ENCODE measurements around the gene SMG6.
A peak's percentile ranks its signal among the peaks of the same experiment; 100 is the strongest.

SMG6 gene

DNA sequence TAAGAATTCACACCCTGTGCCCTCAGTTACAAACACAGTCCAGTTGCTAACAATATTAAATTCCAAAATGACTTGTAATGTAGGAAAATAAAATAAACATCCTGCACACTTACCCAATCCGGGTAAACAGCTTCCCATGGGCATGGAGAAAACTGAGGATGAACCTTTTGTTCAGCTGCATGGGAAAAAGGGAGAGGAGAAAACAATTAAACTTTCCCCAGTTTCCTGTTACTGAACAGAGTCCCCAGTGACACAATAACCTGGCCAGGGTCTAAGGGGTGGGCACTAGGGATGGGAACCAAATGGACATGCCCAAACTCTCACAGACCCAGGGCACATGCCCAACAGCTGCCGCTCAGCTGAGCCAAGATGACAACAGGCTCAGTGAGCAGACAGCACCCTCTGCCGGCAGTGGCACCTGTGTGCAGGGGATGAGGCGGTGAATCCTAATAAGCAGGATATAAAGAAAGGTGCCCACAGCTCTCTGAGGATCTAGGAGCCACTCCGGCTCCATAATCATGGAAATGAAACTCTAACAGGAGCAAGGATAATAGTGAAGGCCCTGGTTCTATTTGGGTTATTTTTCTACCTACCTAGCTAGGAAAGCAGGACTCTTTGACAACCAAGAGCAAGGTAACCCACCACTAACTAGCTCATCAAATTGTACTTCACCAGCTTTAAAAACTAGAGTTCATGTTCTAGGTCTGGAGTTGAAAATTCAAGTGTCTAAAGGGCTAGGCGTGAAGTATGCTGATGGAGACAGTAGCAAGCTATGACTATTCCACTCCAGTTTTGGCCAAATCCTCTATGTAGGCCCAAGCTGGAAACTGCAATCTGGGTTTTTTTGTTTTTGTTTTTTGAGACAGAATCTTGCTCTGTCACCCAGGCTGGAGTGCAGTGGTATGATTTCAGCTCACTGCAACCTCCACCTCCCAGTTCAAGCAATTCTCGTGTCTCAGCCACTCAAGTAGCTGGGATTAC is 58.8 kb downstream of the SMG6 start:
- no peak overlapping the region for H4K8ac ChIP-seq (ENCODE audit: low read depth, low read length)
- H3K14ac ChIP-seq (ENCODE audit: low read length) = no peak overlapping the region
- H3K4me1 ChIP-seq (ENCODE audit: control insufficient read depth in 2 of 2, insufficient read depth in 1 of 2, low read depth in 1 of 2, low read length in 2 of 2) = no peaks in the 10 kb centered on the region
- H3K36me3 ChIP-seq (replicated peaks in 1 of 2; ENCODE audit: control insufficient read depth in 2 of 2, insufficient read depth in 2 of 2, low read length in 2 of 2) = peaks cover 4 to 68% of the 10 kb centered on the region in 2 donors
- H3K4me2 ChIP-seq (ENCODE audit: insufficient read depth, low read length, poor library complexity, severe bottlenecking) = no peak overlapping the region
- H2BK15ac ChIP-seq (ENCODE audit: low read length) = no peak overlapping the region
- H3K27ac ChIP-seq (replicated peaks; ENCODE audit: low read length) = no peak overlapping the region
- no peak overlapping the region for H2AK5ac ChIP-seq (ENCODE audit: low read depth, low read length)
- no peaks in the 10 kb centered on the region for H3K27me3 ChIP-seq (ENCODE audit: control insufficient read depth in 3 of 3, insufficient read depth in 3 of 3, low read depth in 1 of 3, low read length in 3 of 3)
- H3K18ac ChIP-seq (ENCODE audit: low read length) = no peak overlapping the region
- no peak overlapping the region for H3K4ac ChIP-seq (ENCODE audit: low read length)
- H3K4me3 ChIP-seq (ENCODE audit: low read length in 2 of 2) = no peak overlapping the region
- peak; percentile 64 for DNase-seq (ENCODE audit: low spot score)
- H2BK120ac ChIP-seq (ENCODE audit: low read depth, low read length) = no peak overlapping the region
- H3K9ac ChIP-seq (ENCODE audit: low read depth, low read length, poor library complexity) = no peak overlapping the region
- no peaks in the 10 kb centered on the region for H3K79me1 ChIP-seq (ENCODE audit: low read depth, low read length)
- H3K9me3 ChIP-seq (replicated peaks in 1 of 2; ENCODE audit: control insufficient read depth in 2 of 2, insufficient read depth in 1 of 2, low read depth in 1 of 2, low read length in 2 of 2) = no peaks in the 10 kb centered on the region
- H2BK5ac ChIP-seq (ENCODE audit: low read length) = no peak overlapping the region
- no peak overlapping the region for H3K23ac ChIP-seq (ENCODE audit: low read depth, low read length, poor library complexity)
- no CpG with 5 or more reads among the region's 7 CpGs for WGBS, 2 donors (ENCODE audit: extremely low coverage in 2 of 2, insufficient read length in 2 of 2, insufficient replicate concordance in 1 of 2)
- no peak overlapping the region for H4K91ac ChIP-seq (ENCODE audit: low read depth, low read length, poor library complexity)
- no peak overlapping the region for H2AFZ ChIP-seq (ENCODE audit: low read length)
- no peak overlapping the region for H2BK12ac ChIP-seq (ENCODE audit: low read length)

DNA sequence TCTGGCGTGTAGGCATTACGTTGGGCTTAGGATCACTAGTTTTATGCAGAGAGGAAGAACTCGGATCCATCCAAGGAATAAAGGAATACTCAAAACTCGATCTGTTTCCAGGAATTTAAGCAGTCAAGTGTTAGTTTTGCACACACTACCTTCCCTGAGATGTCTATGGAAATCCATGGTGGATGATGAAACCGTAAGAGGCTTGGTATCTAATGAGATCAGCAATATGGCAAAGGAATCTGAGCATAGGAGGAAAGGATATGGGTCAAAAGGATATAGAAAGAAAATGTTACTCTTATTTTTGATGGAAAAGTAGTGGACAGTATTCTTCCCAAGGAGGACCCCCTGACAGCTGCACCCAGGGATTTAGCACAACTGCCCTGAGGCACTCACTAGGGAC is 59.6 kb downstream of the SMG6 start:
- H4K91ac ChIP-seq (ENCODE audit: low read depth, low read length, poor library complexity) = no peak overlapping the region
- H3K79me1 ChIP-seq (ENCODE audit: low read depth, low read length) = no peaks in the 10 kb centered on the region
- no peaks in the 10 kb centered on the region for H3K4me1 ChIP-seq (ENCODE audit: control insufficient read depth in 2 of 2, insufficient read depth in 1 of 2, low read depth in 1 of 2, low read length in 2 of 2)
- H2BK5ac ChIP-seq (ENCODE audit: low read length) = no peak overlapping the region
- no peak overlapping the region for H2AFZ ChIP-seq (ENCODE audit: low read length)
- no peak for DNase-seq (ENCODE audit: low spot score)
- no peak overlapping the region for H3K9ac ChIP-seq (ENCODE audit: low read depth, low read length, poor library complexity)
- H3K4ac ChIP-seq (ENCODE audit: low read length) = no peak overlapping the region
- no peak overlapping the region for H3K4me2 ChIP-seq (ENCODE audit: insufficient read depth, low read length, poor library complexity, severe bottlenecking)
- no peak overlapping the region for H3K23ac ChIP-seq (ENCODE audit: low read depth, low read length, poor library complexity)
- no CpG with 5 or more reads among the region's 5 CpGs for WGBS, 2 donors (ENCODE audit: extremely low coverage in 2 of 2, insufficient read length in 2 of 2, insufficient replicate concordance in 1 of 2)
- no peak overlapping the region for H2BK15ac ChIP-seq (ENCODE audit: low read length)
- H3K9me3 ChIP-seq (replicated peaks in 1 of 2; ENCODE audit: control insufficient read depth in 2 of 2, insufficient read depth in 1 of 2, low read depth in 1 of 2, low read length in 2 of 2) = no peaks in the 10 kb centered on the region
- H3K18ac ChIP-seq (ENCODE audit: low read length) = no peak overlapping the region
- H2BK120ac ChIP-seq (ENCODE audit: low read depth, low read length) = no peak overlapping the region
- H2BK12ac ChIP-seq (ENCODE audit: low read length) = no peak overlapping the region
- H3K14ac ChIP-seq (ENCODE audit: low read length) = no peak overlapping the region
- no peak overlapping the region for H4K8ac ChIP-seq (ENCODE audit: low read depth, low read length)
- no peak overlapping the region for H3K27ac ChIP-seq (replicated peaks; ENCODE audit: low read length)
- no peak overlapping the region for H2AK5ac ChIP-seq (ENCODE audit: low read depth, low read length)
- peaks cover 4 to 67% of the 10 kb centered on the region in 2 donors for H3K36me3 ChIP-seq (replicated peaks in 1 of 2; ENCODE audit: control insufficient read depth in 2 of 2, insufficient read depth in 2 of 2, low read length in 2 of 2)
- H3K27me3 ChIP-seq (ENCODE audit: control insufficient read depth in 3 of 3, insufficient read depth in 3 of 3, low read depth in 1 of 3, low read length in 3 of 3) = no peaks in the 10 kb centered on the region
- no peak overlapping the region for H3K4me3 ChIP-seq (ENCODE audit: low read length in 2 of 2)

GRCh38 chr17:2241823-2242222 is 61.8 kb downstream of the SMG6 start:
- Histone ChIP-seq H2AK5ac (ENCODE audit: low read depth, low read length) (no peak overlapping the region), H3K79me1 (ENCODE audit: low read depth, low read length) (no peaks in the 10 kb centered on the region), H3K9ac (ENCODE audit: low read depth, low read length, poor library complexity) (no peak overlapping the region), H2BK15ac (ENCODE audit: low read length) (no peak overlapping the region), H2AFZ (ENCODE audit: low read length) (no peak overlapping the region), H3K14ac (ENCODE audit: low read length) (no peak overlapping the region), H4K8ac (ENCODE audit: low read depth, low read length) (no peak overlapping the region), H2BK12ac (ENCODE audit: low read length) (no peak overlapping the region), H3K36me3 (replicated peaks in 1 of 2; ENCODE audit: control insufficient read depth in 2 of 2, insufficient read depth in 2 of 2, low read length in 2 of 2) (peaks cover 7 to 78% of the 10 kb centered on the region in 2 donors), H3K4ac (ENCODE audit: low read length) (no peak overlapping the region), H3K23ac (ENCODE audit: low read depth, low read length, poor library complexity) (no peak overlapping the region), H3K4me1 (ENCODE audit: control insufficient read depth in 2 of 2, insufficient read depth in 1 of 2, low read depth in 1 of 2, low read length in 2 of 2) (peaks cover 2 to 6% of the 10 kb centered on the region in 2 donors), H3K27me3 (ENCODE audit: control insufficient read depth in 3 of 3, insufficient read depth in 3 of 3, low read depth in 1 of 3, low read length in 3 of 3) (no peaks in the 10 kb centered on the region), H2BK120ac (ENCODE audit: low read depth, low read length) (no peak overlapping the region), H3K18ac (ENCODE audit: low read length) (no peak overlapping the region), H3K4me3 (ENCODE audit: low read length in 2 of 2) (no peak overlapping the region), H2BK5ac (ENCODE audit: low read length) (no peak overlapping the region), H3K27ac (replicated peaks; ENCODE audit: low read length) (no peak overlapping the region), H4K91ac (ENCODE audit: low read depth, low read length, poor library complexity) (no peak overlapping the region), H3K4me2 (ENCODE audit: insufficient read depth, low read length, poor library complexity, severe bottlenecking) (no peak overlapping the region), H3K9me3 (replicated peaks in 1 of 2; ENCODE audit: control insufficient read depth in 2 of 2, insufficient read depth in 1 of 2, low read depth in 1 of 2, low read length in 2 of 2) (no peaks in the 10 kb centered on the region)
- no peak for DNase-seq (ENCODE audit: low spot score)
- WGBS, 2 donors (ENCODE audit: extremely low coverage in 2 of 2, insufficient read length in 2 of 2, insufficient replicate concordance in 1 of 2) = 100% methylated on average over 1 of the region's 5 CpGs; no CpG with 5 or more reads in 1 of the 2 donors

GRCh38 chr17:2240541-2240940 is 63.0 kb downstream of the SMG6 start:
- H2BK120ac ChIP-seq (ENCODE audit: low read depth, low read length) = no peak overlapping the region
- 100% methylated on average over 3 of the region's 13 CpGs; no CpG with 5 or more reads in 1 of the 2 donors for WGBS, 2 donors (ENCODE audit: extremely low coverage in 2 of 2, insufficient read length in 2 of 2, insufficient replicate concordance in 1 of 2)
- H2BK15ac ChIP-seq (ENCODE audit: low read length) = no peak overlapping the region
- H2BK5ac ChIP-seq (ENCODE audit: low read length) = no peak overlapping the region
- H3K4ac ChIP-seq (ENCODE audit: low read length) = no peak overlapping the region
- peaks cover 7 to 83% of the 10 kb centered on the region in 2 donors for H3K36me3 ChIP-seq (replicated peaks in 1 of 2; ENCODE audit: control insufficient read depth in 2 of 2, insufficient read depth in 2 of 2, low read length in 2 of 2)
- H3K4me2 ChIP-seq (ENCODE audit: insufficient read depth, low read length, poor library complexity, severe bottlenecking) = no peak overlapping the region
- DNase-seq (ENCODE audit: low spot score) = no peak
- H3K4me1 ChIP-seq (ENCODE audit: control insufficient read depth in 2 of 2, insufficient read depth in 1 of 2, low read depth in 1 of 2, low read length in 2 of 2) = peaks cover 2 to 6% of the 10 kb centered on the region in 2 donors
- no peak overlapping the region for H3K4me3 ChIP-seq (ENCODE audit: low read length in 2 of 2)
- no peaks in the 10 kb centered on the region for H3K9me3 ChIP-seq (replicated peaks in 1 of 2; ENCODE audit: control insufficient read depth in 2 of 2, insufficient read depth in 1 of 2, low read depth in 1 of 2, low read length in 2 of 2)
- H4K8ac ChIP-seq (ENCODE audit: low read depth, low read length) = no peak overlapping the region
- H3K23ac ChIP-seq (ENCODE audit: low read depth, low read length, poor library complexity) = no peak overlapping the region
- H3K18ac ChIP-seq (ENCODE audit: low read length) = no peak overlapping the region
- no peak overlapping the region for H2AFZ ChIP-seq (ENCODE audit: low read length)
- no peak overlapping the region for H2AK5ac ChIP-seq (ENCODE audit: low read depth, low read length)
- H3K27ac ChIP-seq (replicated peaks; ENCODE audit: low read length) = no peak overlapping the region
- no peak overlapping the region for H3K9ac ChIP-seq (ENCODE audit: low read depth, low read length, poor library complexity)
- H2BK12ac ChIP-seq (ENCODE audit: low read length) = no peak overlapping the region
- H3K27me3 ChIP-seq (ENCODE audit: control insufficient read depth in 3 of 3, insufficient read depth in 3 of 3, low read depth in 1 of 3, low read length in 3 of 3) = no peaks in the 10 kb centered on the region
- H3K14ac ChIP-seq (ENCODE audit: low read length) = no peak overlapping the region
- no peaks in the 10 kb centered on the region for H3K79me1 ChIP-seq (ENCODE audit: low read depth, low read length)
- H4K91ac ChIP-seq (ENCODE audit: low read depth, low read length, poor library complexity) = no peak overlapping the region
